ENCODE data around the gene MSH6.

The MSH6 gene

GRCh38 chr2:47735912-47736311, 47.0 kb upstream of the MSH6 start:
- no peaks in the 10 kb centered on the region for H4K20me1 ChIP-seq (ENCODE audit: insufficient read depth, low read length)
- no peaks in the 10 kb centered on the region for H3K79me2 ChIP-seq (ENCODE audit: low read length)
- no peak overlapping the region for H3K9ac ChIP-seq (ENCODE audit: low read length)
- no peak overlapping the region for H3K4me2 ChIP-seq (ENCODE audit: low read depth, low read length)
- no peak overlapping the region for H3K27ac ChIP-seq (ENCODE audit: low read length)
- H3K9me2 ChIP-seq (replicated peaks; ENCODE audit: insufficient read depth, low read length): no peaks in the 10 kb centered on the region
- H3K36me3 ChIP-seq (replicated peaks; ENCODE audit: insufficient read depth, low read length): no peaks in the 10 kb centered on the region
- DNase-seq: peak; percentile 40
- no peak overlapping the region for H3K4me3 ChIP-seq (ENCODE audit: low read length)
- H3K9me3 ChIP-seq (replicated peaks; ENCODE audit: insufficient read depth, low read length): no peaks in the 10 kb centered on the region
- H2AFZ ChIP-seq (ENCODE audit: low read length): no peak overlapping the region
- H3F3A ChIP-seq (ENCODE audit: insufficient read depth, low read length): no peaks in the 10 kb centered on the region
- TF ChIP-seq EZH2phosphoT487 (IDR thresholded peaks at IDR 0.05; ENCODE audit: low read length): no peak
- TF ChIP-seq CTCF (IDR thresholded peaks at IDR 0.05; ENCODE audit: low read length): no peak
- no peak for TF ChIP-seq EZH2 (optimal IDR thresholded peaks at IDR 0.05; ENCODE audit: low read depth, low read length)
- H3K27me3 ChIP-seq (replicated peaks; ENCODE audit: insufficient read depth, low read length): no peaks in the 10 kb centered on the region
- no peaks in the 10 kb centered on the region for H3K4me1 ChIP-seq (ENCODE audit: low read length)

GRCh38 chr2:47737191-47737975, 45.6 kb upstream of the MSH6 start:
- no peak overlapping the region for H3K27ac ChIP-seq (ENCODE audit: low read length)
- no peaks in the 10 kb centered on the region for H3K36me3 ChIP-seq (replicated peaks; ENCODE audit: insufficient read depth, low read length)
- no peaks in the 10 kb centered on the region for H4K20me1 ChIP-seq (ENCODE audit: insufficient read depth, low read length)
- H3K4me3 ChIP-seq (ENCODE audit: low read length): no peak overlapping the region
- H3K9me2 ChIP-seq (replicated peaks; ENCODE audit: insufficient read depth, low read length): no peaks in the 10 kb centered on the region
- no peak overlapping the region for H3K9ac ChIP-seq (ENCODE audit: low read length)
- H3K9me3 ChIP-seq (replicated peaks; ENCODE audit: insufficient read depth, low read length): no peaks in the 10 kb centered on the region
- H3K4me2 ChIP-seq (ENCODE audit: low read depth, low read length): no peak overlapping the region
- no peaks in the 10 kb centered on the region for H3K4me1 ChIP-seq (ENCODE audit: low read length)
- no peaks in the 10 kb centered on the region for H3K27me3 ChIP-seq (replicated peaks; ENCODE audit: insufficient read depth, low read length)
- H3K79me2 ChIP-seq (ENCODE audit: low read length): no peaks in the 10 kb centered on the region
- no peaks in the 10 kb centered on the region for H3F3A ChIP-seq (ENCODE audit: insufficient read depth, low read length)
- TF ChIP-seq CTCF (IDR thresholded peaks at IDR 0.05; ENCODE audit: low read length): no peak
- TF ChIP-seq EZH2phosphoT487 (IDR thresholded peaks at IDR 0.05; ENCODE audit: low read length): no peak
- TF ChIP-seq EZH2 (optimal IDR thresholded peaks at IDR 0.05; ENCODE audit: low read depth, low read length): no peak
- DNase-seq: no peak
- no peak overlapping the region for H2AFZ ChIP-seq (ENCODE audit: low read length)

- H3K4me2 ChIP-seq (ENCODE audit: low read depth, low read length): no peak overlapping the region
- no peak overlapping the region for H2AFZ ChIP-seq (ENCODE audit: low read length)
- H3K9ac ChIP-seq (ENCODE audit: low read length): no peak overlapping the region
- H3K4me3 ChIP-seq (ENCODE audit: low read length): no peak overlapping the region
- H3F3A ChIP-seq (ENCODE audit: insufficient read depth, low read length): no peaks in the 10 kb centered on the region
- H3K79me2 ChIP-seq (ENCODE audit: low read length): no peaks in the 10 kb centered on the region
- H3K9me2 ChIP-seq (replicated peaks; ENCODE audit: insufficient read depth, low read length): no peaks in the 10 kb centered on the region
- H3K27me3 ChIP-seq (replicated peaks; ENCODE audit: insufficient read depth, low read length): no peaks in the 10 kb centered on the region
- no peak for TF ChIP-seq EZH2phosphoT487 (IDR thresholded peaks at IDR 0.05; ENCODE audit: low read length)
- no peak for TF ChIP-seq CTCF (IDR thresholded peaks at IDR 0.05; ENCODE audit: low read length)
- no peak for TF ChIP-seq EZH2 (optimal IDR thresholded peaks at IDR 0.05; ENCODE audit: low read depth, low read length)
- H3K4me1 ChIP-seq (ENCODE audit: low read length): no peaks in the 10 kb centered on the region
- H3K36me3 ChIP-seq (replicated peaks; ENCODE audit: insufficient read depth, low read length): no peaks in the 10 kb centered on the region
- DNase-seq: no peak
- H3K27ac ChIP-seq (ENCODE audit: low read length): no peak overlapping the region
- H3K9me3 ChIP-seq (replicated peaks; ENCODE audit: insufficient read depth, low read length): no peaks in the 10 kb centered on the region
- no peaks in the 10 kb centered on the region for H4K20me1 ChIP-seq (ENCODE audit: insufficient read depth, low read length)
These were observed 44.6 kb upstream of the MSH6 start for GRCh38 chr2:47738331-47738730.
